Esophagus squamous epithelium (tissue), 4 donors: ENCODE data around the gene SOCS3.

ENCODE experiments used
- POLR2A ChIP-seq, 4 donors: fragments of 450-650 bp; IDR thresholded peaks; one replicate each; pipeline ENCODE4 v1.6.1; 2017; ENCODE audit warnings: antibody characterized with exemption in 4 of 4, mild to moderate bottlenecking in 4 of 4, moderate library complexity in 3 of 4
- TF ChIP-seq, protein P1 (sequence below), 6 experiments: fragments of 450-650 bp in 4 of 6; fragments of 200-600 bp in 2 of 6; sonication (generic) in 2 of 6; IDR thresholded peaks; one replicate each; pipeline ENCODE4 v1.5.1; 2016 to 2019; ENCODE audit warnings: antibody characterized with exemption in 6 of 6, mild to moderate bottlenecking in 4 of 6, moderate library complexity in 4 of 6

DNA sequence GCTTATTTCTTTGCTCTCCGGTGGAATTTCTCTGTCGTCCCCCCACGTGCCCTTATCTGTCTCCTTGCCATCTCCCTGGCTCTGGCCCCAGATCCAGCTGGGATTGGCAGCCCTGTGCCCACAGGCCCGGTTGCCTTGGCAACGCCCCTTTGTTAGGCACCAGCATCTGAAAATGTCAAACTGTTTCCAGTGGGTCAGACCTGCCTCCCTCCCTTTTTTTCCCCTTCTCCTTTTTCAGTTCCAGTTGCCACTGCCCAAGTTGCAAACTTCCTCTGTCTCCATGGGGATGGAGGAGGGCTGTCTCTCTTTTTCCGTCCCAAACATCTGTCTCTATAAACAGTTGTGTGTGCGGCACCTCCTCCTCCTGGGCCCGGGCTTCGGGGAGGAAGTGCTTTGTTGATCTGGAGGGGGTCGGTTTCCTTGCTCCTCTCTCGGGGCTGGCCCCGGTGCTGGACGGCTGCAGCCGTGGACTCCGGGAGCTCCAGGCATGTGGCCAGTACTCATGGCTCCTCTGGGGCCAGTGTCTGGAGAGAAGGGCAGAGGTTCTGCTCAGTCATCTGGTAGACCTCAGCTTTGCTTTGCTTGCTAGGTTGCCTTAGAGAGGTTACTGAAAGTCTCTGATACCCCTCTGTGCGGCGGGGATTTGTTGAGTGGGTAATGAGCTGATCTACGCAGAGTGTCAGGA is 35.3 kb downstream of the SOCS3 start:
- TF ChIP-seq, protein P1, sequence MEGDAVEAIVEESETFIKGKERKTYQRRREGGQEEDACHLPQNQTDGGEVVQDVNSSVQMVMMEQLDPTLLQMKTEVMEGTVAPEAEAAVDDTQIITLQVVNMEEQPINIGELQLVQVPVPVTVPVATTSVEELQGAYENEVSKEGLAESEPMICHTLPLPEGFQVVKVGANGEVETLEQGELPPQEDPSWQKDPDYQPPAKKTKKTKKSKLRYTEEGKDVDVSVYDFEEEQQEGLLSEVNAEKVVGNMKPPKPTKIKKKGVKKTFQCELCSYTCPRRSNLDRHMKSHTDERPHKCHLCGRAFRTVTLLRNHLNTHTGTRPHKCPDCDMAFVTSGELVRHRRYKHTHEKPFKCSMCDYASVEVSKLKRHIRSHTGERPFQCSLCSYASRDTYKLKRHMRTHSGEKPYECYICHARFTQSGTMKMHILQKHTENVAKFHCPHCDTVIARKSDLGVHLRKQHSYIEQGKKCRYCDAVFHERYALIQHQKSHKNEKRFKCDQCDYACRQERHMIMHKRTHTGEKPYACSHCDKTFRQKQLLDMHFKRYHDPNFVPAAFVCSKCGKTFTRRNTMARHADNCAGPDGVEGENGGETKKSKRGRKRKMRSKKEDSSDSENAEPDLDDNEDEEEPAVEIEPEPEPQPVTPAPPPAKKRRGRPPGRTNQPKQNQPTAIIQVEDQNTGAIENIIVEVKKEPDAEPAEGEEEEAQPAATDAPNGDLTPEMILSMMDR (IDR thresholded peaks at IDR 0.05), result no peak
- no peak for TF ChIP-seq POLR2A (IDR thresholded peaks at IDR 0.05)
